SK-N-SH (cell line): ENCODE results near the gene TRAF4. TPM values are rescaled to one million over a fixed set of nuclear protein-coding genes. Genes with fewer than 3 reads are reported as not detected.
"Not testable (repeated sequence)": the region's sequence is repeated elsewhere in the genome, so short reads cannot be mapped to it uniquely, and the experiment has no call there.

Experiments
- CTCF ChIA-PET: fragments of 300-600, 350-600 bp; formaldehyde crosslinking; extraction: SDS; loops from one replicate; lab custom pipeline; 2021; lab: Yijun Ruan, JAX
- POLR2A ChIA-PET: fragments of 350-600 bp; sonication (Branson Sonifier 250); formaldehyde crosslinking; extraction: SDS; loops from one replicate; lab custom pipeline; 2020; ENCODE audit warnings: antibody characterized with exemption, inconsistent platforms; lab: Yijun Ruan, JAX
- DNase-seq: peaks from one replicate; pipeline ENCODE4 v3.0.0; 2012
- H2AFZ ChIP-seq: fragments of 200-600 bp; sonication (generic); 2 replicates; pipeline ENCODE4 v1.8.1; 2016; ENCODE audit warnings: antibody characterized with exemption, mild to moderate bottlenecking, low read depth
- H3F3A ChIP-seq: fragments of 200-600 bp; sonication (generic); replicated peaks from 2 replicates; pipeline ENCODE3; 2016; ENCODE audit warnings: antibody characterized with exemption, mild to moderate bottlenecking; ENCODE audit not compliant: insufficient read depth
- H3K27ac ChIP-seq, 2 experiments: fragments of 200-500 bp in 1 of 2; fragments of 200-600 bp in 1 of 2; sonication (Bioruptor generic) in 1 of 2; sonication (generic), shearing (Covaris generic) in 1 of 2; 2 replicates each; pipeline versions ENCODE4 v1.5.1 to v1.6.1; 2014 to 2016; ENCODE audit warnings: low read depth in 2 of 2, inconsistent platforms in 1 of 2, low read length in 1 of 2, mild to moderate bottlenecking in 1 of 2, mixed read lengths in 1 of 2
- H3K27me3 ChIP-seq: fragments of 200-600 bp; sonication (generic), shearing (Covaris generic); 2 replicates; pipeline ENCODE4 v1.6.1; 2016; ENCODE audit warnings: mixed run types; ENCODE audit not compliant: insufficient read depth
- H3K36me3 ChIP-seq, 2 experiments: fragments of 200-500 bp in 1 of 2; fragments of 200-600 bp in 1 of 2; sonication (Bioruptor generic) in 1 of 2; sonication (generic) in 1 of 2; replicated peaks in 1 of 2; 2 replicates each; pipeline versions ENCODE3 to v1.5.1; 2014 to 2016; ENCODE audit warnings: low read length in 1 of 2, mild to moderate bottlenecking in 1 of 2; ENCODE audit not compliant: insufficient read depth in 2 of 2, control insufficient read depth in 1 of 2
- H3K4me1 ChIP-seq, 2 experiments: fragments of 200-500 bp in 1 of 2; fragments of 200-600 bp in 1 of 2; sonication (Bioruptor generic) in 1 of 2; sonication (generic), shearing (Covaris generic) in 1 of 2; 2 replicates each; pipeline versions ENCODE4 v1.5.1 to v1.6.1; 2014 to 2016; ENCODE audit warnings: low read depth in 1 of 2, low read length in 1 of 2, mixed run types in 1 of 2; ENCODE audit not compliant: insufficient read depth in 2 of 2, control insufficient read depth in 1 of 2
- H3K4me2 ChIP-seq: fragments of 200-600 bp; sonication (generic), shearing (Covaris generic); 2 replicates; pipeline ENCODE4 v1.6.1; 2017; ENCODE audit warnings: mixed run types
- H3K4me3 ChIP-seq, 2 experiments: fragments of 200-500 bp in 1 of 2; fragments of 200-600 bp in 1 of 2; sonication (Bioruptor generic) in 1 of 2; sonication (generic), shearing (Covaris generic) in 1 of 2; 2 replicates each; pipeline versions ENCODE4 v1.5.1 to v1.8.1; 2014 to 2016; ENCODE audit warnings: low read depth in 2 of 2, inconsistent platforms in 1 of 2, low read length in 1 of 2, mild to moderate bottlenecking in 1 of 2, mixed read lengths in 1 of 2, moderate library complexity in 1 of 2
- H3K79me2 ChIP-seq: fragments of 200-600 bp; sonication (generic); 2 replicates; pipeline ENCODE4 v1.8.1; 2017; ENCODE audit warnings: mild to moderate bottlenecking; ENCODE audit not compliant: insufficient read depth
- H3K9ac ChIP-seq: fragments of 200-600 bp; sonication (generic); 2 replicates; pipeline ENCODE4 v1.6.1; 2017; ENCODE audit warnings: mixed run types
- H3K9me2 ChIP-seq: fragments of 200-600 bp; sonication (generic); 2 replicates; pipeline ENCODE4 v1.6.1; 2017; ENCODE audit warnings: mixed run types
- H3K9me3 ChIP-seq: fragments of 200-600 bp; sonication (generic); 2 replicates; pipeline ENCODE4 v1.6.1; 2017; ENCODE audit warnings: mixed run types, mild to moderate bottlenecking, moderate library complexity
- H4K20me1 ChIP-seq: fragments of 200-600 bp; sonication (generic); 2 replicates; pipeline ENCODE4 v1.6.1; 2017; ENCODE audit warnings: mild to moderate bottlenecking, mixed run types; ENCODE audit not compliant: insufficient read depth
- CHD2 ChIP-seq: fragments of 150-350 bp; IDR thresholded peaks from 2 replicates; pipeline ENCODE4 v1.6.1; 2018; ENCODE audit warnings: low read length; ENCODE audit not compliant: partially characterized antibody
- CTCF ChIP-seq: fragments of 200-600 bp; sonication (generic); IDR thresholded peaks from 2 replicates; pipeline ENCODE4 v1.6.1; 2017; ENCODE audit warnings: antibody characterized with exemption, mild to moderate bottlenecking, moderate library complexity
- FOXM1 ChIP-seq: IDR thresholded peaks from 2 replicates; pipeline ENCODE4 v1.4.0; 2012; ENCODE audit warnings: low read depth, mild to moderate bottlenecking
- GABPA ChIP-seq: IDR thresholded peaks from 2 replicates; pipeline ENCODE4 v1.4.0; 2012; ENCODE audit warnings: low read depth, mild to moderate bottlenecking
- IRF3 ChIP-seq: fragments of 150-350 bp; IDR thresholded peaks from 2 replicates; pipeline ENCODE4 v1.6.1; 2016; ENCODE audit warnings: mild to moderate bottlenecking, low read depth, low read length
- JUND ChIP-seq: IDR thresholded peaks from 2 replicates; pipeline ENCODE4 v1.4.0; 2012
- POLR2AphosphoS5 ChIP-seq: IDR thresholded peaks from 2 replicates; pipeline ENCODE4 v1.6.1; 2012; ENCODE audit warnings: low read depth, low read length
- RCOR1 ChIP-seq: fragments of 150-350 bp; IDR thresholded peaks from 2 replicates; pipeline ENCODE4 v1.6.1; 2017; ENCODE audit warnings: antibody characterized with exemption, low read length
- RFX5 ChIP-seq: IDR thresholded peaks from 2 replicates; pipeline ENCODE4 v1.6.1; 2012; ENCODE audit warnings: mild to moderate bottlenecking, improper control_type of control experiment, low read length
- TAF1 ChIP-seq: IDR thresholded peaks from 2 replicates; pipeline ENCODE4 v1.6.1; 2012; ENCODE audit warnings: low read depth, mild to moderate bottlenecking, low read length, moderate library complexity, borderline replicate concordance
- TCF12 ChIP-seq: IDR thresholded peaks from 2 replicates; pipeline ENCODE4 v1.4.0; 2012
- TEAD4 ChIP-seq: IDR thresholded peaks from 2 replicates; pipeline ENCODE4 v1.4.0; 2012; ENCODE audit warnings: mild to moderate bottlenecking, borderline replicate concordance; ENCODE audit not compliant: insufficient read depth
- YY1 ChIP-seq: IDR thresholded peaks from 2 replicates; pipeline ENCODE4 v1.4.0; 2012; ENCODE audit warnings: low read depth, mild to moderate bottlenecking
- WGBS: methylation state at CpG from one replicate; pipeline ENCODE4 v1.1.6; 2017; ENCODE audit warnings: low lambda C conversion rate; 5-methylcytosine and 5-hydroxymethylcytosine counted together
- polyA plus RNA-seq, 3 experiments: library from polyadenylated mRNA; depleted of rRNA; stranded (reverse); fragments of >200 nt; gene quantifications; 2 replicates each; pipeline ENCODE4 v1.2.3, GENCODE V29; 2012
- TF ChIP-seq, protein P1 (sequence below): IDR thresholded peaks from 2 replicates; pipeline ENCODE4 v1.4.0; 2012; ENCODE audit warnings: low read depth, borderline replicate concordance

TRAF4 gene
- polyA plus RNA-seq, 1 of the 3 experiments (the other 2 are of a cell fraction) = 95.7 TPM

DNA sequence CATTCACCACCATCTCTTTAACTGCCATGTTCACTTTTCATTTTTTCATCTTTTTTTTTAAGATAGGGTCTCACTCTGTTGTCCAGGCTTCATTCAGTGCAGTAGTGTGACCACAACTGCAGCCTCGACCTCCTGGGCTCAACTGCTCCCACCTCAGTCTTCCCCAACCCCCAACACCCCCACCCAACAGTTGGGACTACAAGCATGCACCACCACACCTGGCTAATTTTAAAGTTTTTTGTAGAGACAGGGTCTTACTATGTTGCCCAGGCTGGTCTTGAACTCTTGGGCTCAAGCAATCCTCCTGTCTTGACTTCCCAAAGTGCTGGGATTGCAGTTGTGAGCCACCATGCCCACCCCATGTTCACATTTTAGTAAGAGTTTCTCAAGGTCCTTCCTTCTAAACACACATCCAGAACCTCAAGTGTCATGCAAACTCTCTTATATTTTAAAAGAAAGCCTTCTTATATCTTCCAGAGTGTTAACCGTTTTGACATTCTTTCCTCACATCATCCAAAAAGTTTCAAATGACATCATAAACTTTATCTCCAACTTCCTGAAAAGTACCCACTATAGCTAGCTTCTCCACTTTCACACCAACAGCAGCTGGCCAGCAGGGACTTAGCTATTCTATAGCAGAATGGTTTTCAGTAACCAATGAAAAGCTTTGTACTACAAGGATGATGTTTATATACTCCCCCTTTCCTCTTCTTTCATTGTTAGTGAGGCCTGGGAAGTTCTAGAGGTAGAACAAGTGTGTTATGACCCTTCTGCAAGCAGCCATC is 49.3 kb downstream of the TRAF4 start:
- ChIA-PET CTCF (interaction anchor here (1.0 kb wide), 1 partner anchor 29 kb away, joined by 3 read pairs; no protein-coding TSS in a partner anchor), POLR2A (no interaction called here)
- Histone ChIP-seq H3K4me1 (no peaks in the 10 kb centered on the region), H3K79me2 (peaks cover 79% of the 10 kb centered on the region), H2AFZ (no peak overlapping the region), H3K9me3 (no peaks in the 10 kb centered on the region), H3K27ac (no peak overlapping the region), H3K27me3 (no peaks in the 10 kb centered on the region), H3K4me2 (no peak overlapping the region), H3K9ac (no peak overlapping the region), H3K36me3 (peaks cover 0 to 10% of the 10 kb centered on the region in 2 experiments), H3K4me3 (no peak overlapping the region), H3K9me2 (no peaks in the 10 kb centered on the region), H4K20me1 (peaks cover 46% of the 10 kb centered on the region; the same call in 1 of the 2 replicates), H3F3A (no peaks in the 10 kb centered on the region)
- WGBS = 91% methylated on average over 2 of the region's 2 CpGs
- DNase-seq = no peak
- TF ChIP-seq CTCF = no peak
- TF ChIP-seq CHD2 = no peak
- TF ChIP-seq RFX5 = no peak
- no peak for TF ChIP-seq FOXM1
- no peak for TF ChIP-seq RCOR1
- no peak for TF ChIP-seq TCF12
- no peak for TF ChIP-seq POLR2AphosphoS5
- no peak for TF ChIP-seq IRF3
- no peak for TF ChIP-seq TAF1
- TF ChIP-seq, protein P1, sequence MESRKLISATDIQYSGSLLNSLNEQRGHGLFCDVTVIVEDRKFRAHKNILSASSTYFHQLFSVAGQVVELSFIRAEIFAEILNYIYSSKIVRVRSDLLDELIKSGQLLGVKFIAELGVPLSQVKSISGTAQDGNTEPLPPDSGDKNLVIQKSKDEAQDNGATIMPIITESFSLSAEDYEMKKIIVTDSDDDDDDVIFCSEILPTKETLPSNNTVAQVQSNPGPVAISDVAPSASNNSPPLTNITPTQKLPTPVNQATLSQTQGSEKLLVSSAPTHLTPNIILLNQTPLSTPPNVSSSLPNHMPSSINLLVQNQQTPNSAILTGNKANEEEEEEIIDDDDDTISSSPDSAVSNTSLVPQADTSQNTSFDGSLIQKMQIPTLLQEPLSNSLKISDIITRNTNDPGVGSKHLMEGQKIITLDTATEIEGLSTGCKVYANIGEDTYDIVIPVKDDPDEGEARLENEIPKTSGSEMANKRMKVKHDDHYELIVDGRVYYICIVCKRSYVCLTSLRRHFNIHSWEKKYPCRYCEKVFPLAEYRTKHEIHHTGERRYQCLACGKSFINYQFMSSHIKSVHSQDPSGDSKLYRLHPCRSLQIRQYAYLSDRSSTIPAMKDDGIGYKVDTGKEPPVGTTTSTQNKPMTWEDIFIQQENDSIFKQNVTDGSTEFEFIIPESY = no peak
- no peak for TF ChIP-seq GABPA
- TF ChIP-seq YY1 = no peak
- TF ChIP-seq JUND = no peak
- TF ChIP-seq TEAD4 = no peak

DNA sequence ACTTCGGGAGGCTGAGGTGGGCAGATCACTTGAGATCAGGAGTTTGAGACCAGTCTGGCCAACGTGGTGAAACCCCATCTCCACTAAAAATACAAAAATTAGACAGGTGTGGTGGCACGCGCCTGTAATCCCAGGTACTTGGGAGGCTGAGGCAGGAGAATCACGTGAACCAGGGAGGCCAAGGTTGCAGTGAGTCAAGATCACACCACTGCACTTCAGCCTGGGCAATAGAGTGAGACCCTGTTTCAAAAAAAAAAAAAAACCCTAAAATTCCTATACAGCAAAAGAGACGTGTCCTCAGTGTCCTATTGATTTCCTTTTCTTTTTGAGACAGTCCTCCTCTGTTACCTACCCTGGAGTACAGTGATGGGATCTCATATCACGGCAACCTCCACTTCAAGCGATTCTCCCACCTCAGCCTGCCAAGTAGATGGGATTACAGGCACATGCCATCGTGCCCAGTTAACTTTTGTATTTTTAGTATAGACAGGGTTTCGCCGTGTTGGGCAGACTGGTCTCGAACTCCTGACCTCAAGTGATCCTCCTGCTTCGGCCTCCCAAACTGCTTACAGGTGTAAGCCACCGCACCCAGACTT is 51.1 kb downstream of the TRAF4 start:
- H3K27ac ChIP-seq, H2AFZ ChIP-seq, POLR2A ChIA-PET, H3K4me1 ChIP-seq, H3K9me2 ChIP-seq, DNase-seq, H3K4me2 ChIP-seq, H3K9me3 ChIP-seq, H3K27me3 ChIP-seq, H3K9ac ChIP-seq, H3F3A ChIP-seq, H3K36me3 ChIP-seq, H3K4me3 ChIP-seq: not testable (repeated sequence)
- CTCF ChIA-PET = interaction anchor here (0.6 to 0.8 kb wide), 2 partner anchors 8 to 69 kb away, joined by 3 read pairs; no protein-coding TSS in a partner anchor
- H3K79me2 ChIP-seq = peaks cover 81% of the 10 kb centered on the region
- H4K20me1 ChIP-seq = peaks cover 51% of the 10 kb centered on the region; the same call in 1 of the 2 replicates
- WGBS = 98% methylated on average over 14 of the region's 14 CpGs
